Measurements from ENCODE around the gene B3GNT9.

The B3GNT9 gene

GRCh38 chr16:67100569-67101310 is 50.1 kb downstream of the B3GNT9 start:
- intact Hi-C loops (cut with DNase I; ENCODE audit: low total_unique reads): no loop called here
- H3K4me1 ChIP-seq: peaks cover 0 to 6% (median 2%) of the 10 kb centered on the region in 4 donors
- no peak for DNase-seq
- H3K9me3 ChIP-seq: no peaks in the 10 kb centered on the region
- H3K36me3 ChIP-seq: peaks cover 0 to 14% (median 0%) of the 10 kb centered on the region in 3 donors
- H3K4me3 ChIP-seq: no peak overlapping the region
- TF ChIP-seq, protein P1, sequence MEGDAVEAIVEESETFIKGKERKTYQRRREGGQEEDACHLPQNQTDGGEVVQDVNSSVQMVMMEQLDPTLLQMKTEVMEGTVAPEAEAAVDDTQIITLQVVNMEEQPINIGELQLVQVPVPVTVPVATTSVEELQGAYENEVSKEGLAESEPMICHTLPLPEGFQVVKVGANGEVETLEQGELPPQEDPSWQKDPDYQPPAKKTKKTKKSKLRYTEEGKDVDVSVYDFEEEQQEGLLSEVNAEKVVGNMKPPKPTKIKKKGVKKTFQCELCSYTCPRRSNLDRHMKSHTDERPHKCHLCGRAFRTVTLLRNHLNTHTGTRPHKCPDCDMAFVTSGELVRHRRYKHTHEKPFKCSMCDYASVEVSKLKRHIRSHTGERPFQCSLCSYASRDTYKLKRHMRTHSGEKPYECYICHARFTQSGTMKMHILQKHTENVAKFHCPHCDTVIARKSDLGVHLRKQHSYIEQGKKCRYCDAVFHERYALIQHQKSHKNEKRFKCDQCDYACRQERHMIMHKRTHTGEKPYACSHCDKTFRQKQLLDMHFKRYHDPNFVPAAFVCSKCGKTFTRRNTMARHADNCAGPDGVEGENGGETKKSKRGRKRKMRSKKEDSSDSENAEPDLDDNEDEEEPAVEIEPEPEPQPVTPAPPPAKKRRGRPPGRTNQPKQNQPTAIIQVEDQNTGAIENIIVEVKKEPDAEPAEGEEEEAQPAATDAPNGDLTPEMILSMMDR (IDR thresholded peaks at IDR 0.05): peak in 1 of 2 experiments; percentile 8
- H3K27ac ChIP-seq: no peak overlapping the region
- no peaks in the 10 kb centered on the region for H3K27me3 ChIP-seq

DNA sequence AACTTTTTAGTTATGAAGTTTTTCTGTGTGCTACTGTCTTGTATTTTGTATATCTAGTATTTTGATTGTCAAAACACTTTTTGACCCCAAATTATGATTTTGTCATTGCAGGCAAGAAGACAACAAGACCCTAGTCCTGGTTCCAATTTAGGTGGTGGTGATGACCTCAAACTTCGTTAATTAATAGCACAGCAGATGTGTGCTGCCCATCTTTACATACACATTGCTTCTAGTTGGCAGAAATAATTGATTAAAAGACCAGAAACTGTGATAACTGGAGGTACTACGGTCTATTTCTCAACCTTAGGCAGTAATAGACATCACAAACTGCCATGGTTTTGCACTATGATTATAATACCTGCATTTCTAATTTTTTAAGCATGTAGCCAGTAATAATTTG is 52.2 kb downstream of the B3GNT9 start:
- intact Hi-C loops (cut with DNase I; ENCODE audit: low total_unique reads): no loop called here
- H3K36me3 ChIP-seq: peaks cover 0 to 14% (median 0%) of the 10 kb centered on the region in 3 donors
- DNase-seq: no peak
- H3K27ac ChIP-seq: no peak overlapping the region
- H3K4me1 ChIP-seq: no peaks in the 10 kb centered on the region
- TF ChIP-seq, protein P1 (IDR thresholded peaks at IDR 0.05): no peak
- no peaks in the 10 kb centered on the region for H3K9me3 ChIP-seq
- H3K27me3 ChIP-seq: no peaks in the 10 kb centered on the region
- no peak overlapping the region for H3K4me3 ChIP-seq

All from tibial artery (tissue), 4 donors.